SK-N-SH (cell line): Measurements from ENCODE around the gene ASAP2.

ENCODE experiments used
- FOXM1 ChIP-seq: IDR thresholded peaks from 2 replicates; pipeline ENCODE4 v1.4.0; 2012; ENCODE audit warnings: low read depth, mild to moderate bottlenecking
- NFIC ChIP-seq: IDR thresholded peaks from 2 replicates; pipeline ENCODE4 v1.4.0; 2012; ENCODE audit warnings: borderline replicate concordance
- NRF1 ChIP-seq: IDR thresholded peaks from 2 replicates; pipeline ENCODE4 v1.6.1; 2012; ENCODE audit warnings: low read depth, mild to moderate bottlenecking, low read length
- POLR2AphosphoS5 ChIP-seq: IDR thresholded peaks from 2 replicates; pipeline ENCODE4 v1.6.1; 2012; ENCODE audit warnings: low read depth, low read length
- RFX5 ChIP-seq: IDR thresholded peaks from 2 replicates; pipeline ENCODE4 v1.6.1; 2012; ENCODE audit warnings: mild to moderate bottlenecking, improper control_type of control experiment, low read length
- RXRA ChIP-seq: IDR thresholded peaks from 2 replicates; pipeline ENCODE4 v1.4.0; 2012; ENCODE audit warnings: low read depth, mild to moderate bottlenecking, borderline replicate concordance
- SIN3A ChIP-seq: IDR thresholded peaks from 2 replicates; pipeline ENCODE4 v1.6.1; 2012; ENCODE audit warnings: low read depth, mild to moderate bottlenecking, low read length, moderate library complexity, borderline replicate concordance
- TAF1 ChIP-seq: IDR thresholded peaks from 2 replicates; pipeline ENCODE4 v1.6.1; 2012; ENCODE audit warnings: low read depth, mild to moderate bottlenecking, low read length, moderate library complexity, borderline replicate concordance
- TCF12 ChIP-seq: IDR thresholded peaks from 2 replicates; pipeline ENCODE4 v1.4.0; 2012
- TF ChIP-seq, protein P1 (sequence below): IDR thresholded peaks from 2 replicates; pipeline ENCODE4; 2012
- TF ChIP-seq, protein P2 (sequence below): IDR thresholded peaks from 2 replicates; pipeline ENCODE4 v1.4.0; 2012; ENCODE audit warnings: low read depth
- TF ChIP-seq, protein P3 (sequence below): fragments of 150-350 bp; IDR thresholded peaks from 2 replicates; pipeline ENCODE4 v1.6.1; 2017; ENCODE audit warnings: antibody characterized with exemption, low read length, low read depth, borderline replicate concordance
- TF ChIP-seq, protein P4 (sequence below): fragments of 200-600 bp; sonication (generic); IDR thresholded peaks from 2 replicates; pipeline ENCODE4 v1.6.1; 2017; ENCODE audit warnings: antibody characterized with exemption, mild to moderate bottlenecking, moderate library complexity
- TF ChIP-seq, protein P5 (sequence below): IDR thresholded peaks from 2 replicates; pipeline ENCODE4 v1.6.1; 2012; ENCODE audit warnings: mild to moderate bottlenecking, low read depth, low read length, moderate library complexity

DNA sequence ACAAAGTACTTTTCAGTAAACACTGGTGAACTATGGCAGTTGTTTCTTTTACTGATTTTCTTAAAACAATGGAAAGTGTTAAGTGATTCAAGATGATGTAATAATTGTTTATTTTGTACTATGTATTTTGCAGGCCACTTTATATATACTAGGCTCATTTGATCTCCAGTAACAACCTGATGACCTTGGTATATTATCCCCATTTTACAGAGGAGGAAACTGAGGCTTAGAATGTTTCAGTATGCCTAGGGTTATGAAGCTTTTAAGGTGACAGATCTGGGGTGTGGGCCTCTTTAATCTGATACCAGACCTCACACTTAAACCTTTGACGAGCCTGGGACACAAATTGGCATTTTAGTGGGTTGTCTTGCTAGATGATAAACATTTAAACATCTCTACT, 153.5 kb downstream of the ASAP2 start:
- TF ChIP-seq NFIC, result no peak
- TF ChIP-seq, protein P1, sequence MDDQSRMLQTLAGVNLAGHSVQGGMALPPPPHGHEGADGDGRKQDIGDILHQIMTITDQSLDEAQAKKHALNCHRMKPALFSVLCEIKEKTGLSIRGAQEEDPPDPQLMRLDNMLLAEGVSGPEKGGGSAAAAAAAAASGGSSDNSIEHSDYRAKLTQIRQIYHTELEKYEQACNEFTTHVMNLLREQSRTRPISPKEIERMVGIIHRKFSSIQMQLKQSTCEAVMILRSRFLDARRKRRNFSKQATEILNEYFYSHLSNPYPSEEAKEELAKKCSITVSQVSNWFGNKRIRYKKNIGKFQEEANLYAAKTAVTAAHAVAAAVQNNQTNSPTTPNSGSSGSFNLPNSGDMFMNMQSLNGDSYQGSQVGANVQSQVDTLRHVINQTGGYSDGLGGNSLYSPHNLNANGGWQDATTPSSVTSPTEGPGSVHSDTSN, result no peak
- TF ChIP-seq, protein P2, sequence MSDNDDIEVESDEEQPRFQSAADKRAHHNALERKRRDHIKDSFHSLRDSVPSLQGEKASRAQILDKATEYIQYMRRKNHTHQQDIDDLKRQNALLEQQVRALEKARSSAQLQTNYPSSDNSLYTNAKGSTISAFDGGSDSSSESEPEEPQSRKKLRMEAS, result no peak
- no peak for TF ChIP-seq TCF12
- TF ChIP-seq, protein P3, sequence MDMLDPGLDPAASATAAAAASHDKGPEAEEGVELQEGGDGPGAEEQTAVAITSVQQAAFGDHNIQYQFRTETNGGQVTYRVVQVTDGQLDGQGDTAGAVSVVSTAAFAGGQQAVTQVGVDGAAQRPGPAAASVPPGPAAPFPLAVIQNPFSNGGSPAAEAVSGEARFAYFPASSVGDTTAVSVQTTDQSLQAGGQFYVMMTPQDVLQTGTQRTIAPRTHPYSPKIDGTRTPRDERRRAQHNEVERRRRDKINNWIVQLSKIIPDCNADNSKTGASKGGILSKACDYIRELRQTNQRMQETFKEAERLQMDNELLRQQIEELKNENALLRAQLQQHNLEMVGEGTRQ, result no peak
- TF ChIP-seq FOXM1, result no peak
- TF ChIP-seq RXRA, result no peak
- TF ChIP-seq POLR2AphosphoS5, result no peak
- no peak for TF ChIP-seq NRF1
- TF ChIP-seq, protein P4, sequence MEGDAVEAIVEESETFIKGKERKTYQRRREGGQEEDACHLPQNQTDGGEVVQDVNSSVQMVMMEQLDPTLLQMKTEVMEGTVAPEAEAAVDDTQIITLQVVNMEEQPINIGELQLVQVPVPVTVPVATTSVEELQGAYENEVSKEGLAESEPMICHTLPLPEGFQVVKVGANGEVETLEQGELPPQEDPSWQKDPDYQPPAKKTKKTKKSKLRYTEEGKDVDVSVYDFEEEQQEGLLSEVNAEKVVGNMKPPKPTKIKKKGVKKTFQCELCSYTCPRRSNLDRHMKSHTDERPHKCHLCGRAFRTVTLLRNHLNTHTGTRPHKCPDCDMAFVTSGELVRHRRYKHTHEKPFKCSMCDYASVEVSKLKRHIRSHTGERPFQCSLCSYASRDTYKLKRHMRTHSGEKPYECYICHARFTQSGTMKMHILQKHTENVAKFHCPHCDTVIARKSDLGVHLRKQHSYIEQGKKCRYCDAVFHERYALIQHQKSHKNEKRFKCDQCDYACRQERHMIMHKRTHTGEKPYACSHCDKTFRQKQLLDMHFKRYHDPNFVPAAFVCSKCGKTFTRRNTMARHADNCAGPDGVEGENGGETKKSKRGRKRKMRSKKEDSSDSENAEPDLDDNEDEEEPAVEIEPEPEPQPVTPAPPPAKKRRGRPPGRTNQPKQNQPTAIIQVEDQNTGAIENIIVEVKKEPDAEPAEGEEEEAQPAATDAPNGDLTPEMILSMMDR, result no peak
- TF ChIP-seq, protein P5, sequence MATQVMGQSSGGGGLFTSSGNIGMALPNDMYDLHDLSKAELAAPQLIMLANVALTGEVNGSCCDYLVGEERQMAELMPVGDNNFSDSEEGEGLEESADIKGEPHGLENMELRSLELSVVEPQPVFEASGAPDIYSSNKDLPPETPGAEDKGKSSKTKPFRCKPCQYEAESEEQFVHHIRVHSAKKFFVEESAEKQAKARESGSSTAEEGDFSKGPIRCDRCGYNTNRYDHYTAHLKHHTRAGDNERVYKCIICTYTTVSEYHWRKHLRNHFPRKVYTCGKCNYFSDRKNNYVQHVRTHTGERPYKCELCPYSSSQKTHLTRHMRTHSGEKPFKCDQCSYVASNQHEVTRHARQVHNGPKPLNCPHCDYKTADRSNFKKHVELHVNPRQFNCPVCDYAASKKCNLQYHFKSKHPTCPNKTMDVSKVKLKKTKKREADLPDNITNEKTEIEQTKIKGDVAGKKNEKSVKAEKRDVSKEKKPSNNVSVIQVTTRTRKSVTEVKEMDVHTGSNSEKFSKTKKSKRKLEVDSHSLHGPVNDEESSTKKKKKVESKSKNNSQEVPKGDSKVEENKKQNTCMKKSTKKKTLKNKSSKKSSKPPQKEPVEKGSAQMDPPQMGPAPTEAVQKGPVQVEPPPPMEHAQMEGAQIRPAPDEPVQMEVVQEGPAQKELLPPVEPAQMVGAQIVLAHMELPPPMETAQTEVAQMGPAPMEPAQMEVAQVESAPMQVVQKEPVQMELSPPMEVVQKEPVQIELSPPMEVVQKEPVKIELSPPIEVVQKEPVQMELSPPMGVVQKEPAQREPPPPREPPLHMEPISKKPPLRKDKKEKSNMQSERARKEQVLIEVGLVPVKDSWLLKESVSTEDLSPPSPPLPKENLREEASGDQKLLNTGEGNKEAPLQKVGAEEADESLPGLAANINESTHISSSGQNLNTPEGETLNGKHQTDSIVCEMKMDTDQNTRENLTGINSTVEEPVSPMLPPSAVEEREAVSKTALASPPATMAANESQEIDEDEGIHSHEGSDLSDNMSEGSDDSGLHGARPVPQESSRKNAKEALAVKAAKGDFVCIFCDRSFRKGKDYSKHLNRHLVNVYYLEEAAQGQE, result no peak
- TF ChIP-seq TAF1, result no peak
- TF ChIP-seq RFX5, result no peak
- TF ChIP-seq SIN3A, result no peak
